Measurements from ENCODE around the gene ZBTB39. TPM values are rescaled to one million over a fixed set of nuclear protein-coding genes. Genes with fewer than 3 reads are reported as not detected.
"Not testable (repeated sequence)": the region's sequence is repeated elsewhere in the genome, so short reads cannot be mapped to it uniquely, and the experiment has no call there.

ZBTB39 gene
- total and polyA plus RNA-seq, 4 donors, result 1.5 to 6.8 (median 4.3) TPM

GRCh38 chr12:56965997-56966642 is 40.2 kb downstream of the ZBTB39 start:
- WGBS, 2 donors, result 89 to 94% methylated on average over 15 of the region's 15 CpGs

GRCh38 chr12:56965124-56965523 is 41.2 kb downstream of the ZBTB39 start:
- DNase-seq; H3K4me1 ChIP-seq (ENCODE audit: control insufficient read depth in 1 of 2, insufficient read depth in 2 of 2, low read length in 2 of 2); intact Hi-C loops (cut with DNase I); H3K4me3 ChIP-seq (ENCODE audit: low read length in 2 of 2); H3K9me3 ChIP-seq (ENCODE audit: control insufficient read depth, low read length); H3K36me3 ChIP-seq (ENCODE audit: control insufficient read depth in 1 of 2, insufficient read depth in 2 of 2, low read length in 1 of 2); ATAC-seq (ENCODE audit: low FRiP score); H3K27ac ChIP-seq (ENCODE audit: low read depth in 1 of 2, low read length in 2 of 2); H3K27me3 ChIP-seq (ENCODE audit: control insufficient read depth in 1 of 2, insufficient read depth in 2 of 2, low read length in 1 of 2): not testable (repeated sequence)
- WGBS, 2 donors, result 95 to 100% methylated on average over 4 of the region's 4 CpGs

More at GRCh38 chr12:56965997-56966642, 40.2 kb downstream of the ZBTB39 start:
- ATAC-seq (ENCODE audit: low FRiP score); H3K27me3 ChIP-seq (ENCODE audit: control insufficient read depth in 1 of 2, insufficient read depth in 2 of 2, low read length in 1 of 2); H3K9me3 ChIP-seq (ENCODE audit: control insufficient read depth, low read length); intact Hi-C loops (cut with DNase I); DNase-seq; H3K4me1 ChIP-seq (ENCODE audit: control insufficient read depth in 1 of 2, insufficient read depth in 2 of 2, low read length in 2 of 2); H3K36me3 ChIP-seq (ENCODE audit: control insufficient read depth in 1 of 2, insufficient read depth in 2 of 2, low read length in 1 of 2); H3K4me3 ChIP-seq (ENCODE audit: low read length in 2 of 2); H3K27ac ChIP-seq (ENCODE audit: low read depth in 1 of 2, low read length in 2 of 2): not testable (repeated sequence)

GRCh38 chr12:56963557-56963956 is 42.8 kb downstream of the ZBTB39 start:
- intact Hi-C loops (cut with DNase I); H3K27ac ChIP-seq (ENCODE audit: low read depth in 1 of 2, low read length in 2 of 2); H3K4me3 ChIP-seq (ENCODE audit: low read length in 2 of 2); H3K9me3 ChIP-seq (ENCODE audit: control insufficient read depth, low read length); H3K36me3 ChIP-seq (ENCODE audit: control insufficient read depth in 1 of 2, insufficient read depth in 2 of 2, low read length in 1 of 2); DNase-seq; H3K4me1 ChIP-seq (ENCODE audit: control insufficient read depth in 1 of 2, insufficient read depth in 2 of 2, low read length in 2 of 2); ATAC-seq (ENCODE audit: low FRiP score); H3K27me3 ChIP-seq (ENCODE audit: control insufficient read depth in 1 of 2, insufficient read depth in 2 of 2, low read length in 1 of 2): not testable (repeated sequence)
- WGBS, 2 donors, result 83 to 93% methylated on average over 2 to 20 of the region's 27 CpGs

- H3K4me3 ChIP-seq (ENCODE audit: low read length in 2 of 2); H3K27me3 ChIP-seq (ENCODE audit: control insufficient read depth in 1 of 2, insufficient read depth in 2 of 2, low read length in 1 of 2); intact Hi-C loops (cut with DNase I); H3K9me3 ChIP-seq (ENCODE audit: control insufficient read depth, low read length); H3K27ac ChIP-seq (ENCODE audit: low read depth in 1 of 2, low read length in 2 of 2); DNase-seq; ATAC-seq (ENCODE audit: low FRiP score); H3K4me1 ChIP-seq (ENCODE audit: control insufficient read depth in 1 of 2, insufficient read depth in 2 of 2, low read length in 2 of 2); H3K36me3 ChIP-seq (ENCODE audit: control insufficient read depth in 1 of 2, insufficient read depth in 2 of 2, low read length in 1 of 2): not testable (repeated sequence)
- WGBS, 2 donors, result 73 to 78% methylated on average over 4 of the region's 4 CpGs
Measured at GRCh38 chr12:56962247-56962646, 44.1 kb downstream of the ZBTB39 start.

- Histone ChIP-seq H3K4me3 (ENCODE audit: low read length in 2 of 2) (no peak overlapping the region), H3K36me3 (ENCODE audit: control insufficient read depth in 1 of 2, insufficient read depth in 2 of 2, low read length in 1 of 2) (no peaks in the 10 kb centered on the region), H3K9me3 (ENCODE audit: control insufficient read depth, low read length) (peaks cover 11% of the 10 kb centered on the region), H3K27me3 (ENCODE audit: control insufficient read depth in 1 of 2, insufficient read depth in 2 of 2, low read length in 1 of 2) (no peaks in the 10 kb centered on the region), H3K27ac (ENCODE audit: low read depth in 1 of 2, low read length in 2 of 2) (no peak overlapping the region), H3K4me1 (ENCODE audit: control insufficient read depth in 1 of 2, insufficient read depth in 2 of 2, low read length in 2 of 2) (no peaks in the 10 kb centered on the region)
- intact Hi-C loops (cut with DNase I), result no loop called here
- DNase-seq (no peak), ATAC-seq (ENCODE audit: low FRiP score) (no peak)
- WGBS, 2 donors, result 79 to 93% methylated on average over 2 of the region's 2 CpGs
Measured at GRCh38 chr12:56958422-56958821, 47.9 kb downstream of the ZBTB39 start.

- WGBS, 2 donors, result 83 to 87% methylated on average over 10 of the region's 10 CpGs
Measured at GRCh38 chr12:56957229-56958052, 48.9 kb downstream of the ZBTB39 start, which contains the start of gene RDH16. Gene RDH16, minus strand, starts transcription at chr12:56957608. Its CDS starts 146 bp downstream, at chr12:56957462.

GRCh38 chr12:56955631-56956256 is 50.6 kb downstream of the ZBTB39 start:
- DNase-seq (no peak), ATAC-seq (ENCODE audit: low FRiP score) (no peak)
- no peak overlapping the region for H3K4me3 ChIP-seq (ENCODE audit: low read length in 2 of 2)
- 61 to 69% methylated on average over 2 of the region's 2 CpGs for whole genome bisulfite sequencing, 2 donors
- H3K9me3 ChIP-seq (ENCODE audit: control insufficient read depth, low read length), result peaks cover 11% of the 10 kb centered on the region
- H3K4me1 ChIP-seq (ENCODE audit: control insufficient read depth in 1 of 2, insufficient read depth in 2 of 2, low read length in 2 of 2), result no peaks in the 10 kb centered on the region
- H3K27ac ChIP-seq (ENCODE audit: low read depth in 1 of 2, low read length in 2 of 2), result no peak overlapping the region
- intact Hi-C loops (cut with DNase I), result no loop called here
- no peaks in the 10 kb centered on the region for H3K27me3 ChIP-seq (ENCODE audit: control insufficient read depth in 1 of 2, insufficient read depth in 2 of 2, low read length in 1 of 2)
- no peaks in the 10 kb centered on the region for H3K36me3 ChIP-seq (ENCODE audit: control insufficient read depth in 1 of 2, insufficient read depth in 2 of 2, low read length in 1 of 2)

More at GRCh38 chr12:56957229-56958052, 48.9 kb downstream of the ZBTB39 start, which contains the start of gene RDH16:
- intact Hi-C loops (cut with DNase I), result no loop called here
- H3K27me3 ChIP-seq (ENCODE audit: control insufficient read depth in 1 of 2, insufficient read depth in 2 of 2, low read length in 1 of 2), result no peaks in the 10 kb centered on the region
- DNase-seq (no peak), ATAC-seq (ENCODE audit: low FRiP score) (no peak)
- no peak within 1 kb of the TSS for H3K27ac ChIP-seq (ENCODE audit: low read depth in 1 of 2, low read length in 2 of 2)
- no peaks in the 10 kb centered on the region for H3K4me1 ChIP-seq (ENCODE audit: control insufficient read depth in 1 of 2, insufficient read depth in 2 of 2, low read length in 2 of 2)
- H3K9me3 ChIP-seq (ENCODE audit: control insufficient read depth, low read length), result peaks cover 11% of the 10 kb centered on the region
- no peaks in the 10 kb centered on the region for H3K36me3 ChIP-seq (ENCODE audit: control insufficient read depth in 1 of 2, insufficient read depth in 2 of 2, low read length in 1 of 2)
- H3K4me3 ChIP-seq (ENCODE audit: low read length in 2 of 2), result no peak within 1 kb of the TSS

GRCh38 chr12:56954958-56955355 is 51.4 kb downstream of the ZBTB39 start:
- no peak overlapping the region for H3K27ac ChIP-seq (ENCODE audit: low read depth in 1 of 2, low read length in 2 of 2)
- H3K9me3 ChIP-seq (ENCODE audit: control insufficient read depth, low read length), result peaks cover 11% of the 10 kb centered on the region
- ATAC-seq (ENCODE audit: low FRiP score) (no peak), DNase-seq (no peak)
- H3K27me3 ChIP-seq (ENCODE audit: control insufficient read depth in 1 of 2, insufficient read depth in 2 of 2, low read length in 1 of 2), result no peaks in the 10 kb centered on the region
- no peaks in the 10 kb centered on the region for H3K4me1 ChIP-seq (ENCODE audit: control insufficient read depth in 1 of 2, insufficient read depth in 2 of 2, low read length in 2 of 2)
- 67 to 70% methylated on average over 6 of the region's 6 CpGs for WGBS, 2 donors
- peaks cover 0 to 2% of the 10 kb centered on the region in 2 donors for H3K36me3 ChIP-seq (ENCODE audit: control insufficient read depth in 1 of 2, insufficient read depth in 2 of 2, low read length in 1 of 2)
- intact Hi-C loops (cut with DNase I), result no loop called here
- H3K4me3 ChIP-seq (ENCODE audit: low read length in 2 of 2), result no peak overlapping the region
